Panc1 (cell line): ENCODE measurements around the gene SLCO3A1. TPM values are rescaled to one million over a fixed set of nuclear protein-coding genes. Genes with fewer than 3 reads are reported as not detected.

Experiments
- ATAC-seq: fragments of 200-7000 bp; cut with Tn5 transposase; 2 replicates; pipeline ENCODE4 v1.9.1; 2020; ENCODE audit warnings: mild to moderate bottlenecking, moderate library complexity
- BruUV-seq: library from RNA; stranded (reverse); fragments of 400-500 nt; replicated peaks from 2 replicates; lab custom pipeline; 2021; lab: Mats Ljungman, UMichigan
- CTCF ChIA-PET: fragments of 300-600 bp; sonication (Branson Sonifier 250); formaldehyde crosslinking; loops from one replicate; lab custom pipeline; 2022; ENCODE audit warnings: antibody characterized with exemption; lab: Charles Lee
- POLR2A ChIA-PET: fragments of 300-600 bp; sonication (Branson Sonifier 250); formaldehyde crosslinking; loops from one replicate; lab custom pipeline; 2022; ENCODE audit warnings: antibody characterized with exemption; lab: Charles Lee
- DNase-seq: peaks from one replicate; pipeline ENCODE4 v3.0.0-alpha.2; 2010; ENCODE audit warnings: low read depth, low spot score
- H3K27ac ChIP-seq: 2 replicates; pipeline ENCODE4 v1.5.1; 2011; ENCODE audit warnings: mild to moderate bottlenecking, low read length, inconsistent platforms
- H3K27me3 ChIP-seq: fragments of 200-500 bp; sonication (Bioruptor generic); 2 replicates; pipeline ENCODE4 v1.6.0; 2014; ENCODE audit warnings: low read length, inconsistent platforms; ENCODE audit not compliant: control insufficient read depth, insufficient read depth
- H3K36me3 ChIP-seq: fragments of 200-500 bp; sonication (Bioruptor generic); 2 replicates; pipeline ENCODE4 v1.5.1; 2014; ENCODE audit warnings: inconsistent platforms, mild to moderate bottlenecking, low read length, moderate library complexity; ENCODE audit not compliant: control insufficient read depth, insufficient read depth
- H3K4me1 ChIP-seq: 2 replicates; pipeline ENCODE4 v1.5.1; 2011; ENCODE audit warnings: inconsistent platforms, mild to moderate bottlenecking, low read length, moderate library complexity; ENCODE audit not compliant: control insufficient read depth, insufficient read depth
- H3K4me3 ChIP-seq, 2 experiments: 2 replicates each; pipeline ENCODE4 v1.5.1; 2011 to 2012; ENCODE audit warnings: low read depth in 2 of 2, low read length in 2 of 2, mild to moderate bottlenecking in 2 of 2, inconsistent platforms in 1 of 2, moderate library complexity in 1 of 2
- H3K9me3 ChIP-seq: fragments of 200-500 bp; sonication (Bioruptor generic); 2 replicates; pipeline ENCODE4 v1.5.1; 2014; ENCODE audit warnings: low read depth, mild to moderate bottlenecking, inconsistent platforms, low read length, moderate library complexity; ENCODE audit not compliant: control insufficient read depth, insufficient read depth
- CTCF ChIP-seq: fragments of 450-650 bp; IDR thresholded peaks from 2 replicates; pipeline ENCODE4 v1.5.1; 2017; ENCODE audit warnings: mild to moderate bottlenecking
- POLR2AphosphoS5 ChIP-seq: IDR thresholded peaks from 2 replicates; pipeline ENCODE4 v1.6.1; 2012; ENCODE audit warnings: mild to moderate bottlenecking, low read depth, low read length, moderate library complexity
- REST ChIP-seq, 2 experiments: IDR thresholded peaks; 2 replicates each; pipeline ENCODE4 v1.6.1; 2011 to 2012; ENCODE audit warnings: low read depth in 2 of 2, control low read depth in 1 of 2, low read length in 1 of 2, mild to moderate bottlenecking in 1 of 2, moderate library complexity in 1 of 2; ENCODE audit not compliant: insufficient read depth in 1 of 2
- SIN3A ChIP-seq: IDR thresholded peaks from 2 replicates; pipeline ENCODE4 v1.6.1; 2012; ENCODE audit warnings: low read depth, mild to moderate bottlenecking, low read length, moderate library complexity, borderline replicate concordance; ENCODE audit not compliant: insufficient read depth
- TCF7L2 ChIP-seq: IDR thresholded peaks from 2 replicates; pipeline ENCODE4 v1.6.1; 2011; ENCODE audit warnings: mild to moderate bottlenecking, low read depth, low read length, inconsistent platforms
- in situ Hi-C: cut with HindIII; loops from 2 replicates; pipeline ENCODE4 v1.10.0; 2016; ENCODE audit warnings: low sequenced_read_pairs, low pct_unique_long_range_greater_than_20kb
- intact Hi-C: fragments of 100-400 bp; cut with micrococcal nuclease; formaldehyde crosslinking; loops from one replicate; pipeline ENCODE4 v1.10.0; 2022; ENCODE audit not compliant: unreplicated experiment
- total RNA-seq: library from RNA; stranded (reverse); gene quantifications from one replicate; pipeline ENCODE4 v1.2.1, GENCODE V29; 2021; ENCODE audit not compliant: unreplicated experiment

Gene SLCO3A1
- total RNA-seq, 1 experiment from 2014 or later = 20.6 TPM

GRCh38 chr15:91974321-91974720 lies 120.8 kb downstream of the SLCO3A1 start:
- ChIA-PET CTCF (no interaction called here), POLR2A (no interaction called here)
- BruUV-seq = no TSS peak
- intact Hi-C loops (no loop called here), in situ Hi-C loops (no loop called here)
- Histone ChIP-seq H3K4me1 (no peaks in the 10 kb centered on the region; the same call in 1 of the 2 replicates), H3K9me3 (no peaks in the 10 kb centered on the region), H3K27ac (no peak overlapping the region), H3K27me3 (no peaks in the 10 kb centered on the region), H3K4me3 (no peak overlapping the region), H3K36me3 (no peaks in the 10 kb centered on the region)
- DNase-seq (no peak), ATAC-seq (peak; percentile 28; the same call in 1 of the 2 replicates)
- no peak for TF ChIP-seq POLR2AphosphoS5
- no peak for TF ChIP-seq SIN3A
- TF ChIP-seq TCF7L2 = no peak
- TF ChIP-seq REST (IDR thresholded peaks at IDR 0.05; ENCODE audit: insufficient read depth in 1 of 2, low read depth in 2 of 2, low read length in 1 of 2) = no peak
- no peak for TF ChIP-seq CTCF

GRCh38 chr15:91975241-91975978 lies 121.9 kb downstream of the SLCO3A1 start:
- no TSS peak for BruUV-seq
- no peaks in the 10 kb centered on the region for H3K27me3 ChIP-seq
- no peaks in the 10 kb centered on the region for H3K9me3 ChIP-seq
- no peak overlapping the region for H3K27ac ChIP-seq
- no peaks in the 10 kb centered on the region for H3K36me3 ChIP-seq
- in situ Hi-C loops (no loop called here), intact Hi-C loops (no loop called here)
- TF ChIP-seq REST (IDR thresholded peaks at IDR 0.05; ENCODE audit: insufficient read depth in 1 of 2, low read depth in 2 of 2, low read length in 1 of 2) (no peak), POLR2AphosphoS5 (no peak), TCF7L2 (no peak), CTCF (no peak), SIN3A (no peak)
- ATAC-seq (peak; percentile 76), DNase-seq (no peak)
- CTCF ChIA-PET = no interaction called here
- POLR2A ChIA-PET = no interaction called here
- H3K4me3 ChIP-seq = no peak overlapping the region
- no peaks in the 10 kb centered on the region; the same call in 1 of the 2 replicates for H3K4me1 ChIP-seq
